NCI-H2196 treated with DMSO at 0.1 percent for 48 hours (cell line): Measurements from ENCODE around the gene TTC34.
"Not testable (repeated sequence)": the region's sequence is repeated elsewhere in the genome, so short reads cannot be mapped to it uniquely, and the experiment has no call there.

ENCODE experiments used
- DNase-seq: peaks from one replicate; lab custom pipeline; 2025; ENCODE audit not compliant: unreplicated experiment; lab: John Stamatoyannopoulos, UW

TTC34 gene

DNA sequence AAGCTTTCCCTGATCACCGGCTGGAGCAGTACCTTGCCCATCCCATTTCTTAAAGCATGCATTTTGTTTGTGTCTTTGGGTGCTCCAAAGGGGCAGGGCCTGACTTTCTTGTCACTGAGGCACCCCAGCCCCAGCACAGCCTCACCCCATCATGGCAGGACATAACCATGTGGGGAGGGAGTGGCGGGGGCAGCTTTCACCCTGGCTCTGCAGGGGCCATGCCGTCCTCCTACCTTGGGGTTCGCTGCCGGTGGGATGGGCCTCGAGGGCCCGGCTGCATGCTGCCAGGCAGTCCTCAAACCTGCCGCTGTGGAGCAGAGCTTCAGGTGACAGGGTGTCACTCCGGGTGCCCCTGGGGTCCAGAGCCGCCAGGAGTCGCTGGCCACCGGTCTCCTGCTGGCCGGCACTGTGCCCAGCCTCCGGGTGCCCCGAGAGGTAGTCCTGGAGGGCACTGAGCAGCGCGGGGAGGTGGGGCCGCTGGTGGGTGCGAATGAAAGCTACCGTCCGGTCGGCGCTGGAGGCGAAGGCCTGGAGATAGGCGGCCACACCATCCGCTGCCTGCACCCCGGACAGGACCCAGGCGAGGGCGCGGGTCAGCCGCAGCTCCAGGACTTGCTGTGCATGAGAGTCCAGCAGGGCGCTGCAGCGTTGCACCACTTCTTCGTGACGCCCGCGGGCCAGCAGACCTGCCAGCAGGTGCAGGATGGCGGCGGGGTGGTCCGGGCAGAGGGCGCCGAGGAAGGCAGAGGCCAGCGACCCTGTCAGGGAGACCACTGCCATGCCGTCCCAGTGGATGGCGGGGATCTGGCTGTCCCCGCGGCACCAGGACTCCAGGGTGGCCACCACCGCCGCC lies 1.5 kb downstream of the TTC34 start:
- DNase-seq: no peak

DNA sequence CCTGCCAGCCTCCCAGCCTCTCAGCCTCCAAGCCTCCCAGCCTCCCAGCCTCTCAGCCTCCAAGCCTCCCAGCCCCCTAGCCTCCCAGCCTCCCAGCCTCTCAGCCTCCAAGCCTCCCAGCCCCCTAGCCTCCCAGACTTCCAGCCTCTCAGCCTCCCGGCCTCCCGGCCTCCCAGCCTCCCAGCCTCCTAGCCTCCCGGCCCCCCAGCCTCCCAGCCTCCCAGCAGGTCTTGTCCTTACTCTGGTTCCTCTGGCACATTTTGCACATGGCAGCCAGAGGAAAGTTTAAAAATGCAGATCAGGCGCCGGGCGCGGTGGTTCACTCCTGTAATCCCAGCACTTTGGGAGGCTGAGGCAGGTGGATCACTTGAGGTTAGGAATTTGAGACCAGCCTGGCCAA lies 2.5 kb downstream of the TTC34 start:
- DNase-seq: not testable (repeated sequence)

DNA sequence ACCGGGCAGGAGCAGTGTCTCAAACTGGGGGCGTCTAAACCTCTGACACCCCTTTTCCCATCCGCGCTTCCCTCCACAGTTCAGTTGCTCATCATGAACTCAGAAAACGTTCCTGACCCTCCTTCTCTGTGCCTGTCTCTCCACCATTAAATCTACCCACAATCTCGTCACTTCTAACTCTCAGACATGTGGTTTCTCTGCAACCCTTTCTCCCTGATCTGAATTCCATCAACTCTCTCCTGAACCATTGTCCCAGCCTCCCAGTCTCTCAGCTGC lies 3.8 kb downstream of the TTC34 start:
- no peak for DNase-seq

DNA sequence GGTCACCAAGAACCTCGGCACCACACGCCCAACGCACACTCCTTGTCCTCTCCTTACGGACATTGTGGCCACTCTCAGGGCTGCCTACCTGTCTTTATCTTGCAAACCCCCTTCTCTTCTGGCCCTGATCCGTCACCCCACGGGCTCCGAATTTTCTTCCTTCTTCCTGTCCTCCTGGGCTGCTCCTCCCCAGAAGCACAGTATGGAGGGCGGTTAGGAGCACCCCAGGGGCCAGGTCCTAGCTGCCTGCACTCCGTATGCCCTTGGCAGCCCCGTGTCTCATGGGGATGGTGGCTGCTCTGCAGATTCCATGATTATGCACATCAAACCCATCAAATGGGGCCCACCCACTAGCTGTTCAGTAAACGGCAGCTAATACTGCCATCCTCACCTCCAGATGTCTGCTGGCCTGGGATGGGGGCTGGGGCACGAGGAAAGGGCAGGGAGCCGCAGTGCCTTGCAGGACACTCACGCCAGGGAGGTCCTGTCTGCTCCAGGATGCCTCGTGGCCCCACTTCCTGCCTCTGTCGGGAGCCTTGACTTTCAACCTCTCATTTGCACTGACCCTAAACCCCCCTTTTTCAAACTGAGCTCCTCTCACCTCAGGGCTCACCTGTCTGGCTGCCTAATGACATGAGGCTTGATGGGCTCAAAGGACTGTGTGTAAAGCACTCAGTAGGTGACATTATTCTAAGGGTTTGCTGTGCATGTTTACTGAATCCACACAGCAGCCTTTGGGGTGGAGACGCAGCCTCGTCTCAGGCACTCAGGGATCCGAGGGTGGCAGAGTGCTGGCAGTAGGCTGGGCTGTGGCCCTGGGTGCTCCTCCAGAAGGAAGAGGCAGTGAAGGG lies 4.4 kb downstream of the TTC34 start:
- DNase-seq: no peak

DNA sequence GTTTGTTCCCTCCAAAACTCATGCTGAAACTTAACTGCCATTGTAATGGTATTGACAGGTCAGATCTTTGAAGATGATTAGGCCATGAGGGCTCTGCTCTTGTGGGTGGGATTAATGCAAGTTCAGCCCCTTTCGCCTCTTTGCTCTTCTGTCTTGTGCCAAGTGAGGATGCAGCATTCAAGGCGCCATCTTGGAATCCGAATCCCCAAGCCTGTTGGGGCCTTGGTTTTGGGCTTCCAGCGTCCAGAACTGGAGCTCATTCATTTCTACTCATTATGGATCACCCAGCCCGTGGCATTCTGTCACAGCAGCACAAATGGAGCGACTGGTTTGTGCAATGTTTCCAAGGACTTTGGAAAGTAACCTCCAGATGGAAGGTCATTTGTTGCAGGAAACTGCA lies 5.6 kb downstream of the TTC34 start:
- no peak for DNase-seq

DNA sequence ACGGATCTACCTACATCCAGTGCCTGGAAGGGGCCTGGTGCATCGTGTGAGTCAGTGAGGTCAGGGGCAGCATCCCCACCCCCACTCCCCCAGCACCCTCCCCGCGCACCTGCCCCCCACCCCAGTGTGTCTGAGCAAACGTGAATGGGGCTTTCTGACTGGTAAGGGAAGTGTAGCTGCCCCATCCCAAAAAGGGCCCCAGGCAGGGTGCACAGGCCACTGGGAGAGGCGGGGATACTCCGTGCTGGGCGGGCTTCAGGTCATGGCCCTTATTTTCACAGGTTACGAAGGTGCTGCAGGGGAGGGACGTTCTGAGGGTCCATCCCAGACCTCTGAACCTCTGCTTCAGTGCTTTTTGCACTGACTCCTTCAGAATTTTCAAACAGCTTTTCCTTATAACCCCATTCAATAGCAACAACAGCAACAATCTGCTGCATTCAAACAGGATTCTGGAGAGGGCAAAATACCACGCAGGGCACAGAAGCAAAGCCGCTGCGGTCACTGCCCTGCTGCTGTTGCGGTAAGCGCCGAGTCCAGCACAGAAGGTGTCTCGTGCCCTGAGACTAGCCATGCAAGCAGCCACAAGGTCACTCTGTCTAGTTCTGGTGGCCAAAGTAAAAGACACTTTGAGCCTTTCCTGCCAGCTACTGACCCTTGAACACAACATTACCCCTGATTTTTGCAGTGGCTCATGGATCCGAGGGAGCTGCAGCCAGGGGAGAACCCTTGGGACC lies 10.3 kb downstream of the TTC34 start:
- no peak for DNase-seq

DNA sequence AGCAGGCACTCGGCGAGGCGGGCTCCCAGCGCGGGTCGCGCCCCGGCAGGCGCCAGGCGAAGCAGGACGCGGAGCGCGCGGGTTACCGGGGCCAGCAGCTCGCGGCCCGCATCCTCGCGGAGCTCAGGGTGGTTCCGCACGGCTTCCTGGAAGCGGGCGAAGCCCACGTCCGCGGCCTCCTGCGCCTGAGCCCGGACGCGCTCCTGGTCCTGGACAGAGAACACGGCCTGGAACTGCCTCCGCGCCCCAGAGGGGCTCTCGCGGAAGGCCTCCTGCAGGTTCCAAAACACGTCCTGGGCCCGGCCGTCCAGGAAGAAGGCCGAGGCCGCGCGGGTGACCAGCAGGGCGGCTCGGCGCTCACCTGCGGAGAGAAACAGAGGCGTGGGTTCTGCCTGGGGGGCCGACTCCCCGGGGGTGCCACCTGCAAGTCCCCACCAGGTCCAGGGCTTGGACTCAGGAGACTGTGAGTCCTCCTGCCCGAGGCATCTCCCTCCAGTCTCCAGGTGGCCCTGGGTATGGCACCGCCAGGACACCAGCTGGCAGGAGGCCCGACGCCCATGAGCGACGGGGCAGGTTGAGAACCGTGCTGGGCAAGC lies 11.4 kb downstream of the TTC34 start:
- no peak for DNase-seq

DNA sequence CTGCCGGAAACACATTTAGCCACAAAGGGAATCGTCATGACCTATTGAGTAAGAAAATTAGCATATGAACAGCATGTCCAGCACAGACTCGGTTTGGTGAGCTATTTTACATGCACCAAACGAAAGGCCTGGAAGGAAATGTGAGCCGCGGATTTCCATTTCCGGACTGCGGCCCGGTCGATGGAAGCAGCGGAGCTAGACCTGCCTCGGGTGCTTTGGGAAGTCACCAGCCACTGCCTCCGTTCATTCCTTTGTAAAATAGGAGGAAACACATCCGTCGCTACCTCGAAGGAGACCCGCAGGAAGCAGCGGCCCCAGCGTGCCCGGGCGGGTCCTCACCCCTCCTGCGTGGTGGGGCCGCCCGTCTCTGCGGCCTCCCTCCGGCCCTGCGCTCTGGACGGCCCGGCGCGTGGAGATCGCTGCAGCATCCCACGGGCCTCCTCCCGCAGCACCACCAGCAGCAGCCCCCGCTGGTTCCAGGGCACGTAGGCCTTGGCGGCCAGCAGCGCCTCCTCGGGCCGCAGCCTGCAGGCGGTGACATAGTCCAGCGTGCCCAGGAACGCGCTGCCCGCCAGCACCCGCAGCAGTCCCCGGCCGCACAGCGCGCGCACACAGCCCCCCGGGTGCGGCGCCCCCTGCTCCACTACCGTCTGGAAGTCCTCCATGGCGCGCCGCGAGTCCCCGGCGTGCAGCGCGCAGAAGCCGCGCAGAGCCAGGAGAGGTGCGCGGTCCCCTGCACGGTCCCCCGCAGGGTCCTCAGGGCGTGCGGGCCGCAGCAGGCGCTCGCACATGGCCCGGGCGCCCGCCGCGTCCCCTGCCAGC lies 12.1 kb downstream of the TTC34 start:
- no peak for DNase-seq

DNA sequence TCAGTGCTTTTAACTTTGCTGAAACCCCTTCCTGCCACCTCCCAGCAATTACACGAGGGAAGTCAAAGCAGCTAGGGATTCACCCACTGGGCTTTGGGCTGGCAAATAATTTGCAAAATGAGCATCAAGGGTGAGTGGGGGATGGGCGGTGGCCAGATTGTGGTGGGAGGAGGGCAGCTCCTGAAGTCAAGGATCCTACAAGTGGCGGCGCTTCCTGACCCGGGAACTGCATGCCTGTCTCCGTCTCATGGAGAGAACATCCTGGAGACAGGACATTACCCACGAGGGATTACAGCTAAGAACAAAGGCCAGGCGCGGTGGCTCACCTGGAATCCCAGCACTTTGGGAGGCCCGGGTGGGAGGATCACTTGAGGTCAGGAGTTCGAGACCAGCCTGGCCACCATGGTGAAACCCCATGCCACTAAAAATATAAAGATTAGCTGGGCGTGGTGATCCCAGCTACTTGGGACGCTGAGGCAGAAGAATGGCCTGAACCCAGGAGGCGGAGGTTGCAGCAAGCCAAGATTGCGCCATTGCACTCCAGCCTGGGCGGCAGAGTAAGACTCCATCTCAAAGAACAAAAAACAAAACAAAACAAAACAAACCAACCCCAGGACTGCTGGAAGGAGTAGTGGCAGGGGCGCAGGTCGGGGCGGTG lies 12.9 kb downstream of the TTC34 start:
- DNase-seq: no peak

DNA sequence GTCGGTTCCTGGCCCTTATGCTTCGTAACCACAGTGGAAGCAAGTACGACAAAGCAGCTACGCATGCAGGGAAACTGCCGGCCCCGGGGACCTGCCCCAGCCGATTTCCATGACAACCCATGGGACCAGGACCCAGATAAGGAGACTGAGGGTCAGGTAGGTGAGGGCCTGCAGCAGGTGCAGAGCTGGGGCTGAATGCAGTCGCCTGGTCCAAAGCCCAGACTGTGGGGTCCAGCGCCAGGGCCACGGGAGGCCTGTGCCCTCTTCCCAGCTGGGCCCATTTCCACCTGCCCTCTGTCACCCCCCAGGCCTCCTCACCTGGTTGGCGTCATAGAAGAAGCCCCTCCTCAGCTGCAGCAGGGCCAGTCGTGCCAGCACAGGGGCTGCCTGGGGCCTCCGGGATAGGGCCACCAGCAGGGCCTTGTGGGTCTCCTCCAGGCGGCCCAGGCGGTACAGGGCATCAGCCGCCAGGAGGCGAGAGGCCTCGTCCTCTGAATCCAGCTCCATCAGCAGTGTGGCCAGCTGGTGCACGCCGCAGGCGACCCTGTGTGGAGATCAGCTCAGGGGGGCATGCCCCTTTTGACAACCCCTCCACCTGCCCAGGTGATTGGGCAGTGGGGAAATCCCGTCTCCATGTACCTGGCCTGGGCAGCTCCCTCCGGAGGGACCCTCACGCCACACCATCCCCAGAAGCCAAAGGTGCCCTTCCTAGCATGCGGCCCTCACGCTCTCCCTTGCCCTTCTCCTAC lies 14.2 kb downstream of the TTC34 start:
- DNase-seq: no peak

DNA sequence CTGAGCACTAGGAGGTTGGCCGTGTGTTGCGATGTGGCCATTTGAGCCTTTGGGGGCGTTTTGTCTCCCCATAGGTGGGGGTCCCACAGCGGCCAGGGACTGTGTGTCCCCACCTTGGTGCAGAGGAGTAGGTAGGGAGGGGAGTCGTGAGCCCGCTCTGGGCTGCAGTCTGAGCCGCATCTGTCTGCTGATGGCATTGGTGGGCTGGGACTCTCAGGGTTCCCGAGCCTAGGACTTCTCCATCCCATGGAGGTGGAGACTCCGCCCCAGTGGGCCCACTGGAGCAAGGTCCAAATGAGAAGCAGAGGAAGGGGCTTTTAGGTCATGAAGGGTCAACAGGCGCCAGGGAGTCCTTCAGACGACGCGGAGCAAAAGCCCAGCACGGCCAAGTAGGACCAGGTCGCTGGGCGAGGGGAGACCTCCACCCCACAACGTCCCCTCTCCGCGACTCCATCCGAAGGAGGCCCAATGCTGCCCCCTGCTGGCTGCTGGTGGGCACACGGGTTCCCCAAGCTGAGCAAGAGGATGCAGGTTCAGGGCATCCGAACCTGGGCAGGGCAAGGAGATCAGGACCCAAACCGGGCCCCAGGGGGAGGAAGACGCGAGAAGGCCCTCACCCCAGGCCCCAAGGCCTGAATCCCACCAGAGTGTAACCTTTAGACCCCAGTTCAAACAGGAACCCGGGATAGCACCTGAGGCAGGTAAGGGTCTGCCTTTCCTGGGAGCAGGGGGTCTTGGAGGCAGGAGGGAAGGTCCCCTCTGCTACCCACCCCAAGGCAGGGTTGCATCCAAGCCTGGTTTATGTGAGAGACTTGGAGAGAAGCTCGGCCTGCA lies 14.9 kb downstream of the TTC34 start:
- DNase-seq: no peak

DNA sequence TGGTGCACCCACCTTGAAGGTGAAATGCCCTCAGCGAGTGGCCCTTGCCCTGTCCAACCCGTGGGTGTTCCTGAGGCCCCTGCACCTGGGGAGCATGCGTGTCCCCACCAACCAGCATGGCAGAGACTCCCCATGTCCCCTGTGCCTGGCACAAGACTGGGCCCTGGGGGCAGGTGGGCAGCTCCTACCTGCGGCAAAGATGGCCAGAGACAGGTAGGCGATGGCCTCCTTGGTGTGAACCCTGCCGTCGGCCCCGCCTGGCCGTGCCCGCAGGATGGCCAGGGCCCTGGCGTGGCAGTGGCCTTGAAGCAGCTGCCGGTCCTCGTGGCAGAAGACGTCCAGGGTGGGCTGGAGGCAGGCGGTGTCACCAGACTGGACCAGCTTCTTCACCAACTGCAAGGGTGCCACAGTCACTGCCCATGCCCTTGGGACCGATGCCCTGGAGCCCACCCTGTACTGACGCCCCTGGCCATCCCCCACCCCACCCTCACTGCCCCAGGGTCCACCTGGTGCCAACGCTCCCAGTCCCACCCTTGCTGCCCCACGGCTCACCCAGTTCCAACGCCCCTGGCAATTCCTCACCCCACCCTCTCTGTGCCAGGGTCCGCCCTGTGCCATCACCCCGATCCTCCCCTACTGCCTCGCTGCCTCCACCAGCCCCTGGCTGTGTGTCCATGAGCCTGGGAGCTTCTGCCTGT lies 15.7 kb downstream of the TTC34 start:
- no peak for DNase-seq

DNA sequence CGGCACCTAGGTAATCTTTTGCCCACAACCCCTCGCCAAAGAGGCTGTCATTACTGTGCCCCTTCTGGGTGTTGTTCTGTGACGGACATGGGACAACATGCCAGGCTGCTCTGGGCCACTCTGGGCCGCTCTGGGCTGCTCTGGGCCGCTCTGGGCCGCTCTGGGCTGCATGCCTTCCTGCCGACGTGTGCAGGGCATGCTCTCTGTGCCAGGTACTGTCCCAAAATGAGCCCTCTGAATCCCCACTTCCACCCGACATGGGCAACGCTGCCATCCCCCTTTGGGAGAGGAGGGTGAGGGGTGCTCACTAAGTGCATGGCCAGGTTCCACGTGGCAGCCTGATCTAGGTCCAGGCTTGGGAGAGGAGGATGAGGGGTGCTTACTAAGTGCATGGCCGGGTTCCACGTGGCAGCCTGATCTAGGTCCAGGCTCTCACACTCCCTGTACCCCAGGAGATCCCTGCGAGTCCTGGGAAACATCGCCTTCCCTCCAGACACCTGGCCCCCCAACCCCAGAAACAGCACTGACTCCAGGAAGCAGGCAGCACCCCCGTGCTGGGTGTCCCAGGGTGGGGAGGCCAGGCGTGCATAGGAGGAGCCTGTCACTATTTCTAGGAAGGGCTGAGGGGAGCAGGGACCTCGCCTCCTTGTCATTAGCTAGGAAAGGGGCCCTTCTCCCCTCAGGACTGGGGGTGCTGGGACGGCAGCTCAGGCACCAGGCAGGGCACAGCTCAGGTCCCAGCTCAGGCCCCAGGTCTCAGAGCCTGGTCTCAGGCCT lies 16.5 kb downstream of the TTC34 start:
- DNase-seq: no peak

DNA sequence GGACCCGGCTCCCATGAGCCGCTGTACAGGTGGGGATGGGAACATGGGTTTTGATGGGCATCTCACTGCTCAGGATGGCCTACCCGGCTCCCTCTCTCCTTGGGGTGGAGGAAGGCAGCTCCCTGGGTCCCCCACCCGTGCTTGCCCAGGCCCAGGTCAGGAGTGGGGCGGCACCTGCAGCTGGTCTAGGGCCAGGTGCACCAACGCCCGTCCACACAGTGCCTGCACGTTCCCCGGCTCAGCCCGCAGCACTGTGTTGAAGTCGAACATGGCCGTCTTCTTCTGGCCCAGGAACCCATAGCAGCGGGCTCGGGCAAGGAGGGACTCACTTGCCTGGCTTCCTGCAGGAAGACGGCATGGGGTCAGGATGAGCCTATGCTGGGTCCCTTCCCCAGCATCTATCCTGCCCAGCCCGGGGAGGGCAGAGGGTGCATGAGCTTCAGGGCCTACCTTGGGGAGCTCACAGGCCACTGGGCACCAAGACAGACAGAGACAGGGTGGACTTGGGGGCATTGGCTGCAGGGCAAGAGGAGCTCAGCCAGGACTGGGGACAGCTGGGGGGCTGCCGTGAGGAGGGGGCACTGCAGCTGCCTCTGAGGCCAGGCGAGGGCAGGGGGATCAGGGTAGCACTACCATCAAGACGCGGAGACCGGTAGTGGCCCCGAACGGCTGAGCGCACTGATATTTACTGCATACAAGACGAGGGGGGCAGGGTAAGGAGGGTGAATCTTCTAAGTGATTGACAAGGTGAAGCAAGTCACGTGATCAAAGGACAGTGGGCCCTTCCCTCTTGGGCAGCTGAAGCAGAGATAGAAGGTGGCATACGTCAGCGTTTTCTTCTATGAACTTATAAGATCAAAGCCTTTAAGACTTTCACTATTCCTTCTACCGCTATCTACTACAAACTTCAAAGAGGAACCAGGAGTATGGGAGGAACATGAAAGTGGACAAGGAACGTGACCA lies 17.8 kb downstream of the TTC34 start:
- DNase-seq: no peak

DNA sequence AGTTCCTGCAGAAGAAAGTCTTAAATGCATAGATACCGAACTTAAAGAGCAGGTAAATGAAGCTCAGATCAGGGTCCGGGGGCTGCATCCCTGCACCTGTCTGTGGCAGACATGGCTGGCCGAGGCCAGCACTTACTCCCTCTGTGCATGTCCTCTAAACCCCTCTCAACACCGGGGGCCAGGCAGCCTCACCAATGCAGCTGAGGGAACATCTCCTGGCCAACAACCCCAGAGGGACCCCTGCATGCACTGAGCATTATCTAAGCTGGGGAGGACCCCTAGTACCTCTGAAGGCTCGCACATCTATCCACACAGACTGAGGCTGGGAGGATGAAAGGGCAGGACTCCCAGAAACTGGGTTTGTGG lies 18.4 kb downstream of the TTC34 start:
- DNase-seq: no peak

DNA sequence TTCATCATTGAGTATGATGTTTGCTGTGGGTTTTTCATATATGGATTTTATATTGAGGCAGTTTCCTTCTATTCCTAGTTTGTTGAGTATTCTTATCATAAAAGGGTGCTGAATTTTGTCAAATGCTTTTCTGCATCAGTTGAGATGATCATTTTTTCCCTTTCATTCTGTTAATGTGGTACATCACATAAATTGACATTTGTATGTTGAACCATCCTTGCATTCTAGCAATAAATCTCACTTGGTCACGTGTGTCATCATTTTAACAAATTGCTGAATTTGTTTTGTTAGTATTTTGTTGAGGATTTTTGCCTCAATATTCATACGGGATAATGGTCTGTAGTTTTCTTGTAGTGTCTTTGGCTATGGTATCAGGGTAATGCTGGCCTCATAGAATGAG lies 19.9 kb downstream of the TTC34 start:
- no peak for DNase-seq
